Pancreas (tissue), 10 donors: ENCODE results near the gene CDH26. TPM values are rescaled to one million over a fixed set of nuclear protein-coding genes. Genes with fewer than 3 reads are reported as not detected.

Experiments
- ATAC-seq, 4 donors: fragments of 200-7000 bp; cut with Tn5 transposase; one replicate each; pipeline versions ENCODE4 v1.8.0 to v1.9.1; 2020; ENCODE audit warnings: mild to moderate bottlenecking in 4 of 4, moderate library complexity in 4 of 4
- DNase-seq, 6 donors: peaks; one replicate each; pipeline ENCODE4 v3.0.0-alpha.2; 2020
- FAIRE-seq: peaks from 2 replicates; lab custom pipeline; 2012; peaks lifted over from hg19 to GRCh38; lab: Jason Lieb, UNC
- H3K27ac ChIP-seq, 4 donors: fragments of 200-600 bp; sonication (generic); 1 replicate in 3 of 4; 2 replicates in 1 of 4; pipeline versions ENCODE4 v1.5.0 to v1.8.0; 2020
- H3K27me3 ChIP-seq, 4 donors: fragments of 200-600 bp; one replicate each; pipeline ENCODE4 v1.8.0; 2021
- H3K36me3 ChIP-seq, 3 donors: fragments of 200-600 bp; sonication (generic) in 1 of 3; one replicate each; pipeline versions ENCODE4 v1.5.0 to v1.8.0; 2020 to 2021
- H3K4me1 ChIP-seq, 3 donors: fragments of 200-600 bp; one replicate each; pipeline ENCODE4 v1.8.0; 2021
- H3K4me3 ChIP-seq, 4 donors: fragments of 200-600 bp; sonication (generic) in 2 of 4; one replicate each; pipeline versions ENCODE4 v1.5.0 to v1.8.0; 2020 to 2021
- H3K9me3 ChIP-seq, 4 donors: fragments of 200-600 bp; one replicate each; pipeline ENCODE4 v1.8.0; 2021
- CTCF ChIP-seq, 4 donors: fragments of 200-600 bp; sonication (generic) in 3 of 4; IDR thresholded peaks; one replicate each; pipeline versions ENCODE4 v1.5.0 to v1.8.0; 2021; ENCODE audit warnings: antibody characterized with exemption in 4 of 4
- WGBS, 2 donors: extraction: QIAGEN DNeasy Blood & Tissue Kit; methylation state at CpG; one replicate each; pipeline ENCODE4 v1.1.7; 2013; 5-methylcytosine and 5-hydroxymethylcytosine counted together
- intact Hi-C, 3 donors: fragments of 100-400 bp; cut with DNase I; formaldehyde crosslinking; loops; one replicate each; pipeline versions ENCODE4 v1.11.1 to v1.14.2; 2022
- polyA plus RNA-seq, 2 donors: library from polyadenylated mRNA; stranded (reverse); fragments of 200-250 nt; gene quantifications; one replicate each; pipeline ENCODE4 v1.2.3, GENCODE V29; 2013
- total RNA-seq, 6 donors: library from RNA; stranded (reverse); fragmentation: NEBNext Ultra II Directional in 4 of 6; extraction: Animal tissue kit (Norgen Biotek cat#: 25700) in 4 of 6; gene quantifications; one replicate each; pipeline versions ENCODE4 v1.2.1 to v1.2.4, GENCODE V29; 2021 to 2023
- donor health status: healthy with polysubstance abuse.
- donor health status: DM: no; HTN: no; CAD: no; lungs with moderate emphysema.
- donor health status: DM: no; HTN: no; CAD: no.
- donor health status: control.
- donor health status: control.
- donor health status: Bipolar disorder and iron deficiency.
- donor health status: DM: yes; HTN: yes; CAD: no.
- donor health status: DM: no; HTN: no; CAD: no.
- donor health status: DM: no; HTN: no; CAD: no.
- donor health status: DM: yes; HTN: yes; CAD: no.

Gene CDH26
- total and polyA plus RNA-seq, 8 donors = 0.13 to 1.1 (median 0.48) TPM

- intact Hi-C loops = no loop called here
- Histone ChIP-seq H3K4me1 (no peaks in the 10 kb centered on the region), H3K27ac (no peak overlapping the region), H3K9me3 (no peaks in the 10 kb centered on the region), H3K36me3 (no peaks in the 10 kb centered on the region), H3K4me3 (no peak overlapping the region), H3K27me3 (peaks cover 0 to 7% (median 0%) of the 10 kb centered on the region in 4 donors)
- ATAC-seq = no peak
- no peak for TF ChIP-seq CTCF (IDR thresholded peaks at IDR 0.05)
- no peak for FAIRE-seq
- no peak for DNase-seq
- 92 to 97% methylated on average over 3 of the region's 3 CpGs for WGBS, 2 donors
Measured at GRCh38 chr20:60043435-60043834, 85.2 kb downstream of the CDH26 start.

GRCh38 chr20:60046011-60046413, 87.8 kb downstream of the CDH26 start:
- Histone ChIP-seq H3K27me3 (no peaks in the 10 kb centered on the region), H3K27ac (peak overlapping the region in 2 of 4 donors; percentile 23 to 53), H3K4me3 (no peak overlapping the region), H3K9me3 (no peaks in the 10 kb centered on the region), H3K4me1 (no peaks in the 10 kb centered on the region), H3K36me3 (no peaks in the 10 kb centered on the region)
- no peak for TF ChIP-seq CTCF (IDR thresholded peaks at IDR 0.05)
- FAIRE-seq (no peak), ATAC-seq (peak in 3 of 4 donors; percentile 48 to 74 (median 52)), DNase-seq (no peak)
- 34 to 54% methylated on average over 4 of the region's 4 CpGs for WGBS, 2 donors
- intact Hi-C loops = no loop called here

- ATAC-seq = no peak
- H3K27ac ChIP-seq = peak overlapping the region in 2 of 4 donors; percentile 23 to 53
Measured at GRCh38 chr20:60046436-60046835, 88.2 kb downstream of the CDH26 start.

GRCh38 chr20:60046860-60047259, 88.6 kb downstream of the CDH26 start:
- no peak for TF ChIP-seq CTCF (IDR thresholded peaks at IDR 0.05)
- Histone ChIP-seq H3K36me3 (no peaks in the 10 kb centered on the region), H3K27me3 (no peaks in the 10 kb centered on the region), H3K4me3 (no peak overlapping the region), H3K27ac (peak overlapping the region in 1 of 4 donors; percentile 23), H3K4me1 (no peaks in the 10 kb centered on the region), H3K9me3 (no peaks in the 10 kb centered on the region)
- DNase-seq (no peak), FAIRE-seq (no peak), ATAC-seq (no peak)
- 84 to 88% methylated on average over 8 of the region's 8 CpGs for WGBS, 2 donors
- intact Hi-C loops = no loop called here

More at GRCh38 chr20:60046436-60046835, 88.2 kb downstream of the CDH26 start:
- no peak for TF ChIP-seq CTCF (IDR thresholded peaks at IDR 0.05)
- no peaks in the 10 kb centered on the region for H3K27me3 ChIP-seq
- intact Hi-C loops = no loop called here
- WGBS, 2 donors = 89% methylated on average over 2 of the region's 2 CpGs
- H3K4me3 ChIP-seq = no peak overlapping the region
- no peaks in the 10 kb centered on the region for H3K4me1 ChIP-seq
- DNase-seq (no peak), FAIRE-seq (no peak)
- H3K9me3 ChIP-seq = no peaks in the 10 kb centered on the region
- no peaks in the 10 kb centered on the region for H3K36me3 ChIP-seq

- TF ChIP-seq CTCF (IDR thresholded peaks at IDR 0.05) = no peak
- DNase-seq (no peak), ATAC-seq (no peak), FAIRE-seq (no peak)
- no peaks in the 10 kb centered on the region for H3K36me3 ChIP-seq
- peaks cover 0 to 4% (median 0%) of the 10 kb centered on the region in 4 donors for H3K27me3 ChIP-seq
- intact Hi-C loops = no loop called here
- H3K4me3 ChIP-seq = no peak overlapping the region
- no peaks in the 10 kb centered on the region for H3K9me3 ChIP-seq
- H3K27ac ChIP-seq = no peak overlapping the region
- WGBS, 2 donors = 85 to 89% methylated on average over 11 of the region's 11 CpGs
- no peaks in the 10 kb centered on the region for H3K4me1 ChIP-seq
Measured at GRCh38 chr20:60048634-60049521, 90.7 kb downstream of the CDH26 start.
